Adipose tissue (tissue), 3 donors: ENCODE results near the gene KRTAP9-7. TPM values are rescaled to one million over a fixed set of nuclear protein-coding genes. Genes with fewer than 3 reads are reported as not detected.
"Not testable (repeated sequence)": the region's sequence is repeated elsewhere in the genome, so short reads cannot be mapped to it uniquely, and the experiment has no call there.

Source experiments
- H3K27ac ChIP-seq: one replicate; pipeline ENCODE4 v1.5.1; 2013; ENCODE audit warnings: low read depth, low read length
- WGBS, 3 donors: extraction: QIAGEN DNeasy Blood & Tissue Kit; methylation state at CpG; one replicate each; pipeline ENCODE4 v1.1.7; 2013; 5-methylcytosine and 5-hydroxymethylcytosine counted together
- polyA plus RNA-seq, 3 donors: library from polyadenylated mRNA; stranded (reverse); fragments of 200-250 nt; gene quantifications; one replicate each; pipeline ENCODE4 v1.2.3, GENCODE V29; 2013
- donor health status: healthy with polysubstance abuse.
- donor health status: Bipolar disorder and iron deficiency.
- donor health status: healthy.

Gene KRTAP9-7
- polyA plus RNA-seq, 3 donors, result not detected

GRCh38 chr17:41265078-41265477 lies 10.4 kb upstream of the KRTAP9-7 start, which contains the start of gene KRTAP9-6:
KRTAP9-6 (plus strand) TSS chr17:41265378; CDS start chr17:41265378, 0 bp downstream.
- 23 to 44% (median 28%) methylated on average over 2 of the region's 2 CpGs for WGBS, 3 donors
- H3K27ac ChIP-seq, result no peak within 1 kb of the TSS

DNA sequence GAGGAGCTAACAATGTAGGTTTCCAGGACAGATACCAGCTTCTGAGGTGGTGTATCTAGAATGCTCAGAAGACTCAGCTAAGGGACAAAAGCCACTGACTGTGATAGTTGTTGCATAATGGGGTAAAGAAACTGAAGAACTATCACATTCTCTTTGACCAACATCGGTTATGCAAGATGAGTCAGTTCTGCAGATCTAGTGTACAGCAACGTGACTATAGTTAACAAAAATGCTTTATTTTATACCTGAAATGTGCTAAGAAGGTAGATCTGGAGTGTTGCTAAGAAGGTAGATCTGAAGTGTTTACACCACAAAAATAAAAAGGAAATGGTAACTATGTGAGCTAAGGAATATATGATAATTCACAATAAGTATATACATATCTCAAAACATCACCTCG lies 7.8 kb upstream of the KRTAP9-7 start:
- no peak overlapping the region for H3K27ac ChIP-seq
- WGBS, 3 donors, result 76 to 84% methylated on average over 3 of the region's 3 CpGs; no CpG with 5 or more reads in 1 of the 3 donors

- 50 to 63% methylated on average over 1 of the region's 1 CpG; no CpG with 5 or more reads in 1 of the 3 donors for WGBS, 3 donors
- H3K27ac ChIP-seq, result not testable (repeated sequence)
Observed at GRCh38 chr17:41271323-41271722, 4.2 kb upstream of the KRTAP9-7 start.

GRCh38 chr17:41271858-41272257 lies 3.6 kb upstream of the KRTAP9-7 start:
- 45 to 80% methylated on average over 1 of the region's 1 CpG; no CpG with 5 or more reads in 1 of the 3 donors for WGBS, 3 donors
- no peak overlapping the region for H3K27ac ChIP-seq

DNA sequence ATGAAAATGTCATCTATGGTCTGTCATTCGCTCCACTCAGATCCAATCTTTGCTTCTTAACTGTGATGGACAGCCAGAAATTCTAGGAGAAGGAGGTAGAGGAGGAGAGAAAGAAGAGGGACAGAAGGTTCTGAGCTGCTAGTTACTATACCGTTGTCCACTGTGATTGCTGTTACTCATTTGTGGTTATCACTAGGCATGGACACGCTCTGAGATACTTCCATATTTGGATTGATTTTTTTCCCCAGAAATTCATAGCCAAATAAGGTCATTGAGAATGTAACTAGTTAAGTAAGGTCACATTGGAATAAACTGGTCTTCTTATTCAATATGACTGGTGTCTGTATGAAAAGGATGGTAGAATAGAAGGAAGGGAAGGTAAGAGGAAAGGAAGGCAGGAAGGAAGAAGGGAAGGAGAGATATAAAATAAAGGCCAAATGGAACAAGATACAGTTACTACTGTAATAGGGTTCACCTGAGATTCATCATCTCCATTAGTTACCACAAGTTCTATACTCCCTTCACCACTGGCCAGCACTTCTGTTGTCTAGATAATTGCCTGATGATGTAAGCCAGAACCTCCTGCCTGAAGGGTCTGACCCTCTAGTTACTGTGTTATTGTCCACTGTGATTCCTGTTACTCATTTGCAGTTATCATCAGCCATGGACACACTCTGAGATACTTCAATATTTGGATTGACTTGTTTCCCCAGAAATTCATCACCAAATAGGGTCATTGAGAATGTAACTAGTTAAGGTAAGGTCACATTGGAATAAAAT lies 2.9 kb downstream of the KRTAP9-7 start:
- H3K27ac ChIP-seq, result no peak overlapping the region
- 80 to 90% (median 82%) methylated on average over 3 of the region's 3 CpGs for WGBS, 3 donors

DNA sequence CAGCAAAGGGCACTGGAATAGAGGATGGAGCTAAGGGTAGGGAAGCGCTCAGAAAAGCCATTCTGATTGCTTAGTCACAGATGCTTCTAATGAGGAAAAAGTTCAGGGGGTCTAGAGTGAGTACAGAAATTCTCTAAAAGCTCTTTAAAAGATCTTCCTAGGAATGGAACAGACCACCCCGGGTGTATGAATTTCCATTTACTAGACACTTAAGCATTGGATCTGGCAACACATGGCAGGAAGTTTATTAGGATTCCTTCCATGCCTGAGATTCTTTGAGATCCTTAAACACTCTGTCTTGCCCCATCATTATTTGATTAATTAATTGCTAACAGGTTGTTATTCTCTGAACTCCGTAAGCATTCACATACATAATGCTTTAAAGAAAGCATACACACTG lies 8.5 kb downstream of the KRTAP9-7 start:
- 37 to 48% (median 39%) methylated on average over 3 of the region's 3 CpGs for WGBS, 3 donors
- H3K27ac ChIP-seq, result no peak overlapping the region

- 11 to 34% (median 12%) methylated on average over 2 of the region's 2 CpGs for WGBS, 3 donors
- H3K27ac ChIP-seq, result no peak overlapping the region
Observed at GRCh38 chr17:41284546-41284945, 9.0 kb downstream of the KRTAP9-7 start.

DNA sequence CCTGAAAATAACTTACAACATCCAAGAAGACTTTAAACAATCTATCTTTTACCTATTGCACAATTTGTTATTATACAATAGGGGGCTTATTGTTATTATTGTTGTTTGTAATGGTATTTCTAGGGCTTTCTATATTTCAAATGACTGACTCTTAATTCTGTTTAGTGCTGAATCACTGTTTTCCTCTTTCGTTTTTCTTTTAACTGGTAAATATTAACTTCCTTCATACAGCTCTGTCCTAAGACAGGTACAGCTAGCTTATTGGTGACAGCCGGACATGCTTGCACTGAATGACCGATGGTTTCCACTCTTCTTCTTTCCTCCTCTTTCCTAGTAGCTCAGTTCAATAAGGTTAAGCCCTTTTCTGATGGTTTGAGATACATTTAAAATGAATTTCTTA lies 11.6 kb downstream of the KRTAP9-7 start:
- WGBS, 3 donors, result 48 to 68% (median 66%) methylated on average over 3 of the region's 3 CpGs
- H3K27ac ChIP-seq, result no peak overlapping the region

GRCh38 chr17:41294016-41294415 lies 18.5 kb downstream of the KRTAP9-7 start:
- no peak overlapping the region for H3K27ac ChIP-seq
- WGBS, 3 donors, result 56 to 75% (median 70%) methylated on average over 1 of the region's 1 CpG

GRCh38 chr17:41296846-41297245 lies 21.3 kb downstream of the KRTAP9-7 start:
- H3K27ac ChIP-seq, result no peak overlapping the region
- 62 to 77% (median 63%) methylated on average over 1 of the region's 1 CpG for WGBS, 3 donors

DNA sequence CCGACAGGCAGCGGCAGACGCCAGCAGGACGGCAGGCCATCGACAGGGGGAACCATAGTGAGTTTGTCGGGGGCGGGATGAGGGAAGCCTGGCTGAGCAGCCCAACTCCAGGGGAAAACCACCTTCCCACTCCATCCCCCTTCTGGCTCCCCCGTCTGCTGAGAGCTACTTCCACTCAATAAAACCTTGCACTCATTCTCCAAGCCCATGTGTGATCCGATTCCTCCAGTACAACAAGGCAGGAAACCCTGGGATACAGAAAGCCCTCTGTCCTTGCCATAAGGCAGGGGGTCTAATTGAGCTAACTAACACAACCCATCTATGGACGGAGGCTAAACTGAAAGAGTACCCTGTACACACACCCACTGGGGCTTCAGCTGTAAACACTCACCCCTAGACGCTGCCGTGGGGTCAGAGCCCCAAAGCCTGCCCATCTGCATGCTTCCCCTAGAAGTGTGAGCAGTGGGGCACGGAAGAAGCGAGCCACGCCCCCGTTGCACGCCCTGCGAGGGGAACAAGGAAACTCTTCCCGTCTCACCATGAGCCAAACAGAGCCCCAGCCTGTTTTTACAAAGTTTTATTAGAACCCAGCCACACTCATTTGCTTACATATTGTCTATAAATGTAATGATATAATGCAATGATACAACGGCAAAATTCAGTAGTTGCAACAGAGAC lies 23.1 kb downstream of the KRTAP9-7 start:
- no peak overlapping the region for H3K27ac ChIP-seq
- WGBS, 3 donors, result 76 to 91% (median 90%) methylated on average over 20 of the region's 20 CpGs

DNA sequence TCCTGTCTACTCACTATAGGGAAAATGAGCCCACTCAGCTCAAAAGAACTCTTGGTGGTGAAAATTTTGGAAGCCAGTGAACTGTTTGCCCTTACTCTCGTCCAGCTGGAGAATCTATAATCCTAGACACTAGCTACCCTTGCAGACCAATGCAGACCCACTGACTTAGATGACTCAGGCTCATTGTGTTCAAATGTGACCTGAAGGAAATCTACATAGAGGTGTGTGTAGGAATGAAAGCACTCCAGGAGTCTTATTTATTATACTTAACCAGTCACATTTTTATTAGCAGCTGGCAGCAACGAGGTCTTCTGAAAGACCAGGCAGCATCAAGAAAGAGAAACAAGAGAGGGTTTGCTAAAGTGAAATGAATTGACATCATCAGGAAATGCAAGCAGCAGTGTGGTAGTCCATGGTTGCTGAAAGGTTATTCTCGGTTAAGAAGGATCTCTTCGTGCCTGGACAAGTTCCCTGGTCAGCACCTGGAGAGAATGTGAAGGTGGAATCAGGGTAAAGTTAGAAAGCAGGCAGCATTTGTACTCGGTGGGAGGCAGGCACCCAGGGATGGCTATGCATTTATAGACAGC lies 25.8 kb downstream of the KRTAP9-7 start:
- no peak overlapping the region for H3K27ac ChIP-seq

GRCh38 chr17:41301916-41302901 lies 26.7 kb downstream of the KRTAP9-7 start, which contains the start of gene KRTAP29-1:
KRTAP29-1 (minus strand) TSS chr17:41302851; CDS start chr17:41302851, 0 bp downstream.
- H3K27ac ChIP-seq, result no peak within 1 kb of the TSS
- 55 to 63% (median 59%) methylated on average over 11 of the region's 11 CpGs for WGBS, 3 donors

More for the DNA sequence above, 25.8 kb downstream of the KRTAP9-7 start:
- WGBS, 3 donors, result 60 to 69% (median 69%) methylated on average over 5 of the region's 5 CpGs

- WGBS, 3 donors, result 74 to 85% (median 77%) methylated on average over 4 of the region's 4 CpGs
- no peak overlapping the region for H3K27ac ChIP-seq
Observed at GRCh38 chr17:41302981-41303380, 27.5 kb downstream of the KRTAP9-7 start.

DNA sequence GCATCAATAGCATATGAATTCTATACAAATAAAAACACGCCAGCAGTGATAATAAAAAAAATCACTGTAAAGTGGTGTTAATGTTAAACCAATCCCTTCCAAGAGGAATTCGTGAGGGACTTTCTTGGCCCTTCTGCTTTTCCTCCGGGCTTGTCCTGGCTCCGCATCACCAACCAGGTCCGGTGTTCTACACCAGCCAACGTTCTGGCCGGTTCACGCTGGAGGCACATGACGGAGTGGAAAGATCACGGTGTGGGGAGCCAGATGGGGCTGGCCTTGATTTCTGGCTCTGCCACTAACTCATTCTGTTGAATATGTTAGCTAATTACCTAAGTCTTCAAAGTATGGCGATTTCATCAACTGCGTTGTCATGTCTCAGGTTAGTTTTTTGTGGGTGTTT lies 28.6 kb downstream of the KRTAP9-7 start:
- WGBS, 3 donors, result 76 to 87% (median 84%) methylated on average over 12 of the region's 12 CpGs
- no peak overlapping the region for H3K27ac ChIP-seq

DNA sequence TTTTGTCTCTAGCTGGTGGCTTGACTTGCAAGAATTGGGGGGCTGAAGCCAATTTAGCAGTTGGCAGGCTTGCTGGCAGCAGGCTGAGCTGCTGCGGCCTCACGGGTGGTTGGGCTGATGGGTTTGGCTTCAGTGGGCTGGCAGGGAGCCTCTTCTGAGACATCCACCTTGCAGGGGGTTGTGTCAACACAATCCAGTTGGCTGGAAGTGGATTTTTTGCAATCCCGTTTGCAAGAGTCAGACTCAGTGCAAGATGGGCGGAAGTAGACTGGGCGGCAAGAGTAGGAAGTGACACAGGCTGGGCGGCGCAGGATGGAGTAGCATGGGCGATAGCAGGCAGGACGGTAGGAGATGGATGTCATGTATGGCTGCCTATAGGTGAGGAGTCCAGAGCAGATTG lies 32.1 kb downstream of the KRTAP9-7 start:
- no peak overlapping the region for H3K27ac ChIP-seq
- 53 to 75% (median 55%) methylated on average over 9 of the region's 9 CpGs for WGBS, 3 donors

GRCh38 chr17:41308251-41308917 lies 32.9 kb downstream of the KRTAP9-7 start:
- no peak overlapping the region for H3K27ac ChIP-seq
- WGBS, 3 donors, result 37 to 60% (median 50%) methylated on average over 10 of the region's 10 CpGs
